Fibroblast of pulmonary artery (primary cell): Measurements from ENCODE around the gene MPO.

Experiments used
- DNase-seq: peaks from one replicate; pipeline ENCODE4 v3.0.0-alpha.2; 2010; ENCODE audit warnings: low read depth
- H3K4me3 ChIP-seq: replicated peaks from 2 replicates; pipeline ENCODE4 v1.5.1; 2011; ENCODE audit warnings: low read depth, mild to moderate bottlenecking, control low read depth, low read length, moderate library complexity
- TF ChIP-seq, protein P1 (sequence below): IDR thresholded peaks from 2 replicates; pipeline ENCODE4 v1.5.1; 2011; ENCODE audit warnings: mild to moderate bottlenecking, control low read depth, low read length, inconsistent platforms; ENCODE audit errors: missing control alignments

The MPO gene

DNA sequence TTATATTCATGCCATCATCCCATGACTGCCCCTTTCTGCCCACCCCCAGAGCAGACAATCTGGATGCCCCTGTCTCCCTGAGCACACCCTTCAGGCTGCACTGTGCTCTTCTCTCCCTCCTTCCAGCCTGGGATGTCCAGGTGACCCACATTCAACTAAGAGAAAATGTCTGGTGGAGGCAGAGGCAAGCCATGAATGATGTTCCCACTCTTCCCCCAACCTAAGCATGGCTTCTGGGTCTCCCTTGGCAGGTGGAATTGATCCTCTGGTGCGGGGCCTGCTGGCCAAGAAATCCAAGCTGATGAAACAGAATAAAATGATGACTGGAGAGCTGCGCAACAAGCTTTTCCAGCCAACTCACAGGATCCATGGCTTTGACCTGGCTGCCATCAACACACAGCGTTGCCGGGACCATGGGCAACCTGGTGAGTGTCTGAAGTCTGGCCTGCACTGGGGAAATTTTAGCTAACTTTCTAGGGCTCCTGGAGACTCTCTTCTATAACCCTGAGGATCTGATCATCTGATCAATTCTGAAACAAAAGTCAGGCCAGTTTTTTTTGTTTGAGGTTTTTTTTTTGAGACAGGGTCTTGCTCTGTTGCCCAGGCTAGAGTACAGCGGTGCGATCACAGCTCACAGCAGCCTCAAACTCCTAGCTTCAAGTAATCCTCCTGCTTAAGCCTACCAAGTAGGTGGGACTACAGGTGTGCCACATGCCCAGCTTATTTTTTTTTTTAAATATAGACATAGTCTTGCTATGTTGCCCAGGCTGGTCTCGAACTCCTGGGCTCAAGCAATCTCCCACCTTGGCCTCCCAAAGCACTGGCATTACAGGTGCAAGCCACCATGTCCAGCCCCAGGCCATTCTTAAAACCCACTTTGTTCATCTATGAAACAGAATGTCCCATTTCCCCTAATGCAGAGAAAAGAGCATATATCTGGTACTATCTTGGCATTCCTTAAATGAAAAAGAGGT lies 14.5 kb downstream of the MPO start:
- H3K4me3 ChIP-seq = no peak overlapping the region
- no peak for DNase-seq
- TF ChIP-seq, protein P1, sequence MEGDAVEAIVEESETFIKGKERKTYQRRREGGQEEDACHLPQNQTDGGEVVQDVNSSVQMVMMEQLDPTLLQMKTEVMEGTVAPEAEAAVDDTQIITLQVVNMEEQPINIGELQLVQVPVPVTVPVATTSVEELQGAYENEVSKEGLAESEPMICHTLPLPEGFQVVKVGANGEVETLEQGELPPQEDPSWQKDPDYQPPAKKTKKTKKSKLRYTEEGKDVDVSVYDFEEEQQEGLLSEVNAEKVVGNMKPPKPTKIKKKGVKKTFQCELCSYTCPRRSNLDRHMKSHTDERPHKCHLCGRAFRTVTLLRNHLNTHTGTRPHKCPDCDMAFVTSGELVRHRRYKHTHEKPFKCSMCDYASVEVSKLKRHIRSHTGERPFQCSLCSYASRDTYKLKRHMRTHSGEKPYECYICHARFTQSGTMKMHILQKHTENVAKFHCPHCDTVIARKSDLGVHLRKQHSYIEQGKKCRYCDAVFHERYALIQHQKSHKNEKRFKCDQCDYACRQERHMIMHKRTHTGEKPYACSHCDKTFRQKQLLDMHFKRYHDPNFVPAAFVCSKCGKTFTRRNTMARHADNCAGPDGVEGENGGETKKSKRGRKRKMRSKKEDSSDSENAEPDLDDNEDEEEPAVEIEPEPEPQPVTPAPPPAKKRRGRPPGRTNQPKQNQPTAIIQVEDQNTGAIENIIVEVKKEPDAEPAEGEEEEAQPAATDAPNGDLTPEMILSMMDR = no peak

DNA sequence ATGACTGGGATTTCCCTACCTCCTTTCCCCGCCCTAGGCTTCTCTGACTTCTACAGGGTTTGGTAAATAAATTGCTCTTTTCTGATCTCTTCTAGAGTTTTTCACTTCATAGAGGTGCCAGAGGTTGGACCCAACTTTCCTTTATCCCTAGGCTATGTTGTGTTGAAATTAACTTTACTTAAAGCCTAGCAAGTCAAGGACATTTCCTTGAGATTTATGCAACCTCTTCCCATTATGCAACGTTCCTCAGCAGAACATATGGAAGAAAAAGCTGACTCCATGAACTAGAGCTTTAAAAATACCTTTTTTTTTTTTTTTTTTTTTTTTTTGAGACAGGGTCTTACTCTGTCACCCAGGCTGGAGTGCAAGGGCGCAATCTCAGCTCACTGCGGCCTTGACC lies 15.5 kb downstream of the MPO start:
- TF ChIP-seq, protein P1 = no peak
- H3K4me3 ChIP-seq = no peak overlapping the region
- DNase-seq = no peak

DNA sequence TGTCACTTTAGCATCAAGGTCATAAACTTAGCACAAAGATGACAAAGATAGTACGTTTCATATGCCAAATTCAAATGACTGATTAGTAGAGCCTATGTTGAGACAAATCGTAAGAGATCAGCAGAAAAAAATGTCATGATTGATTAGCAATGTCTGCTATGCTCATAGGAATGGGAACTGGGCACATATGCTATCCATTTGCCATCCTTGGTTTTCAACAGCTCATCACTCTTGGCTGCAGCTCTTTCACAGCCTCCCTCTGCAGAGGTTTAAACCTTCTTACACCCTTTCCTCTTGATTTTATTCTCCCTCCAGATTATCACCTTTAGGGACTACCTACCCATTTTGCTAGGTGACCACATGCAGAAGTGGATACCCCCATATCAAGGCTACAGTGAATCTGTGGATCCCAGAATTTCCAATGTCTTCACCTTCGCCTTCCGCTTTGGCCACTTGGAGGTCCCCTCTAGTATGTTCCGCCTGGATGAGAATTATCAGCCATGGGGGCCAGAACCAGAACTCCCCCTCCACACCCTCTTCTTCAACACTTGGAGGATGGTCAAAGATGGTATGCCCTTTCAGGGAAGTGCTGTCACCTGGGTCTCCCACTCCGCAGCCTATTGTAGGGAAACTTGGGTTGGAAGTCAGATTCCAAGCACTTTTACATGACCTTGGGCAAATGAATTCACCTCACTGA lies 16.2 kb downstream of the MPO start:
- no peak for DNase-seq
- TF ChIP-seq, protein P1 = no peak
- no peak overlapping the region for H3K4me3 ChIP-seq

DNA sequence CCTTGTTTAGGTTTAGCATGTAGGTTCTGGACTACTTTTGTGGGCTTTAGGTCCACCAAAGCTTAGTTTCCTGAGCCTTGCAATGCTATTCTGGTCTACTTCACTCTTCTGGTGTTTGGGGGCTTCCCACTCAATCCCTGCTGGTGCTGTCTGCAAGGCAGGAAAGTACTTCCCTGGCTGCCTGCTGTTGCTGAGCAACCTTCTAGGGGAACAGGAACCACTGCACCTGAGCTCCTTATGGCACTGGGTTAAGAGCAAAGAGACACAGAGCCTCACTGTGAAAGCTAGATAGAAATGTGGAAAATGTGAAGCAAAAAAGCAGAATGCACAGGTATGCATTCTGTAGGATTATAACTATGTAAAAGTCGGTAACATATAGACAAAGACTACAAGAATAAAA lies 17.0 kb downstream of the MPO start:
- H3K4me3 ChIP-seq = no peak overlapping the region
- TF ChIP-seq, protein P1 = no peak
- no peak for DNase-seq

DNA sequence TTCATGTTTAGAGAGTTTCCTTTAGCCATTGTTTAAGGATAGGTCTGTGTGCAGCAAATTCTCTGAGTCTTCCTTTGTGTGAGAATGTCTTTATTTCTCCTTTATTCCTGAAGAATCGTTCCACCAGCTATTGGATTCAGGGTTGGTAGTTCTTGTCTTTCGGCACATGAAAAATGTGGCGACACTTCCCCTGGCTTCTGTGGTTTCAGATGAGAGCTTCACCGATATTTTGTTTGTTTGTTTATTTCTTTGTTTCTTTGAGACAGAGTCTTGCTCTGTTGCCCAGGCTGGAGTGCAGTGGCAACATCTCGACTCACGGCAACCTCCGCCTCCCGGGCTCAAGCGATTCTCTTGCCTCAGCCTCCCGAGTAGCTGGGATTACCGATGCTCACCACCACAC lies 18.6 kb downstream of the MPO start:
- TF ChIP-seq, protein P1 = no peak
- no peak for DNase-seq

DNA sequence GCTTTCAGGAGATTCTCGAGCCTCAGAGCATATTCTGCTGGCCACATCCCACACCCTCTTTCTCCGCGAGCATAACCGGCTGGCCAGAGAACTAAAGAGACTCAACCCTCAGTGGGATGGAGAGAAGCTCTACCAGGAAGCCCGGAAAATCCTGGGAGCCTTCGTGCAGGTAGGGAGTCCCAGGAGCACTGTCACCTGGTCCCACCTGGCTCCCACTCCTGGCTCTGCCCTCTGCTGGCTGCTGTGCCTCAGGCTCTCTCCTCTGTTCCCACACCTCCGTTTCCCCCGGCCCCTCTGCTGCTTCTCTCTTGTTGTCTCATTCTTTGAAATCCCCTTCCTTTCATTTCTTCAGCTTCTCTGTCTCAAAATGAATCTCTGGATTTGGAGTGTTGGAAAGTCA lies 25.9 kb downstream of the MPO start:
- no peak overlapping the region for H3K4me3 ChIP-seq
- no peak for DNase-seq
- TF ChIP-seq, protein P1 = no peak

More for the DNA sequence above, 18.6 kb downstream of the MPO start:
- H3K4me3 ChIP-seq = no peak overlapping the region
